ENCODE data around the gene GALNT9.
"Not testable (repeated sequence)": the region's sequence is repeated elsewhere in the genome, so short reads cannot be mapped to it uniquely, and the experiment has no call there.

Gene GALNT9

DNA sequence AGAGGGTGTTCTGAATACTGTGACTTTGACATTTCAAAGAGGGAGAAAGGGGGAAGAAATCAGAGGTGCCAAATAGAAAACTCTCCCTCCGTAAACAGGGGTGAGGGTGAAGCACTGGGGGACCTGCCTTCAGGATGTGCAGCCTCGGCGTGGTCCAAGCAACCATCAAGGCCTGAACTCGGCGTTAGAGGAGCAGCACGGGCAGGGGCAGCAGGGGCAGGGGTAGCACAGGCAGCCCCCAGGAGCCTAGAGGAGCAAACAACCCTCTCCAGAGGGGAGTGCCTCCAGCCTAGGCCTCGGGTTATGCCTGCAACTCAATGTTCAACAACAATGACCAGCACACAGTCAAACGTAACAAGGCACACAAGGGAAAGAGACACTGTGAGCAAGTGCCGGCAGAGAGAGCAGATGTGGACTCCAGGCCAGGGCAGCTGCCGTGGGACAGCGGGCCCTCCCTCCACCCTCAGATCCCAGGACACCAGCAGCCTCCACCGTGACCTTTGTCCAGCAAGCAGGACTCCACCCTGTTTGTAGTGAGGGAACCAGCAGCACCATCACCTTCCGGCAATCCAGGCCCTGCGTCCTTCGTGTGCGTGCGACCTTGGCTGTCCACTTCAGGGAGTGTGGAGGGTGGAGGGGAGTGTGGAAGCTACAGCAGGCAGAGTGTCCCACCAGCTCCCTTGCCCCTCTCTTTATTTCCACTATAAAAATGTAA is 18.0 kb downstream of the GALNT9 start:
- DNase-seq = no peak

DNA sequence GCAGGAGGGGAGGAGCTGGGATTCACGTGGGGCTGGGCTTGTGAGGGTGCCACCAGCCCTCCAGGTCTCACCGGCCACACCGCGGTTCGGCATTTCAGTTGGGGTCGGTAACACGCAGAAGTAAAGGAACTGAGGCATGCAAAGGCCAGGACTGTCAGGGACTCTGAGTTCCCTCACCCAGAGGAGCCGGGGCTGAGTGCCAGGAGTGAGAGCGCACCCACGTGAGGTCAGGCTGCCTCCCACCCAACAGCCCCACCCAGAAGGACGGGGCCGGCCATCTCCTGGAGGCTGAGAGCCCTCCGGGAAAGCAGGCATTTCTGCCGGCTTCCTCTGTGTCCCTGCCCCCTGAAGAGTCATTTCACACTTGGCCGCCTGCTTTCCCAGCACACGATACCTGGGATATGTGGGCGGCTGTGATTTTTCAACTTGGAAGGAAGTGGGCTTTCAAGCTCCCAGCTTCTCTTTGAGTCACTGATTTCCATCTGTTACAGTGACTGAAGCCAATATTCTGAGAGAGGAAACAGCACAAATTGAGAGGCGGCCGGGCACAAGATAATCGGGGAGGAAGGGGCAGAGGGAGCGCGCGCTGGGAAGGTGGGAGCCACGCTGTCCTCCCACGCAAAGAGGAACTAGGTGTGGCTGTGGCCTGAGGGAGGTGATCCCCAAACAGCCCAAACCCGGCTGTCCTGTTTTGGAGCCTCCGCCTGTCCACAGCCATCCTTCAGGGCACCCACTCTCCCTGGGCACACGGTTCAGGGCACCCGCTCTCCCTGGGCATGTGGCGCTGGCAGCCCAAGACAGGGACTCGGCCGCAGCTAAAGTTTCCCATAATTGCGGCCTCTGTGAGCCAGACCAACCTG is 19.0 kb downstream of the GALNT9 start:
- DNase-seq = no peak

DNA sequence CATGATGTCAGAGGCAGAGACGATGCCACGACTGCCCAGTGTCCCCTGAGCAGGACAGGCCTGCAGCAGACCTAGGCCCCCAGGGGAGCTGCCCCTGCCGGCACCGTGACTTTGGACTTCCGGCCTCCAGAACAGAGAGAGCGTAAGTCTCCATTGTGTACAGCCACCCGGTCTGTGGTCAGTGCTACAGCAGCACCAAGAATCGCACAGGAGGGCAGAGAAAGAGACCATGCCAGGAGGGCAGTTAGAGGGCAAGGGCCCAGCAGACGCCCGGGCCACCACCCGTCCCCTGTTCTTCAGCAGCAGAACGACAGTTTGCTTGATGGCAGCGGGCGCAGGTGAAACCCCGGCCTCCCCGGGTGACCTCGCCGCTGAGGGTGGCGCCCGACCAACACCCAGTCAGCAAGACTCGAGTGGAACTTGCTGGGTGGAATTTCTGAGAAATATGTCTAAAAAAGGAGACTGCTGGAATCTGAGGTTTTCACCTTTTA is 19.7 kb downstream of the GALNT9 start:
- no peak for DNase-seq

DNA sequence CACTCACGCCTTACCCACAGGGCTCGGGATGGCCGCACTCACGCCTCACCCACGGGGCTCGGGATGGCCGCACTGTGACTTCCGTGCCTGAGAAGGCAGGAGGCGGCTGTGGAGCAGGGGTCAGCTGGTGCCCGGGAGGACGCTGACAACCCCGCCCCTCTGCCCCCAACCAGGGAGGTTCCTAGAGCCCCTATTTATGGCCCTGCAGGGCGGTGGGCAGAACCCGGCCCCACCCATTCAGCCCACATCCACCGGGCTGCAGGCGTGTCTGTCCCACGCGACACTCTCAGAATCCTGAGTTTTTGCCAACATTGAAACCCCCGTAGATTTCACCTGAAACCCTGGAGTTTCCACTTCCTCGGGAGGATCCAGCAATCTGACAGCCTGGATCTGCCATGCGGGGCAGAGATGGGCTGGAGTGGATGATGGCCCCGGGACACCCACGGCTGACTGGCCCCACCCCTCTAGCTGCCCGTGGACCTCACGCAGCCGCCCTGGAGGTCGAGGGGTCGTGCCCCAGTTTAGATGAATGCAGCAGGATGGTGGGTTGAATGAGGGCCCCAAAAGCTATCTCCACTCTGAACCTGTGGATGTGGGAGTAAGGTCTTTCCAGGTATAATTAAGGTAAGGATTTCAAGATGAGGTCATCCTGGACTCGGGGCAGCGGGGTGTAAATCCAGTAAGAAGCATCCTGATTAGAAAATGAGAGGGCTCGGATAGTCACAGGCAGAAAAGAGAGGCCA is 20.4 kb downstream of the GALNT9 start:
- DNase-seq = no peak

DNA sequence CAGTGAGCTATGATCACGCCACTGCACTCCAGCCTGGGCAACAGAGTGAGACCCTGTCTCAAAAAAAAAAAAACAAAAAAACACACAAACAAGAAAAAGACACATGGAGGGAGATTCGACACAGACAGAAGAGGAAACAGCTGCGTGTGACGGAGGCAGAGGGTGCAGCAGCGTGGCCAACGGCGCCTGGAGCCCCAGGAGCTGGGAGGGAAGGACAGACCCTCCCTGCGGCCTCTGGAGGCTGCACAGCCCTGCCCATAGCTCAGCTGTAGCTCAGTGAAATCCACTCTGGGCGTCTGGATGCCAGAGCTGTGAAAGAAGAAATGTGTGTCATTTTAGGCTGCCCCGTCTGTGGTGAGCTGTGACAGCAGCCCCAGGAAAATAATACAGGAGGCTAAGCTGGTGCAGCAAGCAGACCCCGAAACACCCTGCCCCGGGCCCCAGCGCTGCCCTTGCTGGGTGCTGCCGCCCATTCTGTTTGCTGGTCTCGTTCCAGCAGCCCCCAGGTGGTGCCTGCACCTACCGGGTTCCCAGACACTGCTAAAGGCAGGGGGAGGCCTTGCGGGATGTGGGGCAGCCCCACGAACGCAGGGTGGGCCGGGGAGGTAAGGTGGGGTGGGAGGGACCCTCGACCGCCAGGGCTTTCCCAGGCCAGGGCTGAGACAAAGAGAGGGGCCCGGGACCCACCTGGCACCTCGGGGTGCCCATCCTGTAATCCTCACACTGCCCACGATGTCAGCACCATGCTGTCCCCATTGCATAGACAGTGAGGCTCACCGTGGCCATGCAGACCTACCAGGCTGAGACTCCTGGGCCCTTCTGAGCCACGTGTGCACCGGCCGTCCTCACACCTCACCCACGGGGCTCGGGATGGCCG is 21.2 kb downstream of the GALNT9 start:
- DNase-seq = no peak

DNA sequence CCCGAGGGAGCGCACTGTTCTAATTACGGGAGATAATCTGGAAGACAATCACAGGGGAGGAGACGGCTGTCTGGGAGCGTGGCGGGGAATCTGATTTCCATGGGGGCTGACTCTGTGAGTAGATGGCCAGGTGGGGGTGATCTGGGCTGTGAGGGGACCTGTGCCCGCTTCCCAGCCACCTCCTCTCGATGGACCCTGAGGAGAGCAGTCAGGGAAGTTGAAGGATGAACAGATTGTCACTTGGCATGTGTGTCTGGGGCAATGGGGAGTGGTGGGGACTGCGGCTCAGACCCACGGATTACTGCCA is 22.6 kb downstream of the GALNT9 start:
- DNase-seq = no peak

DNA sequence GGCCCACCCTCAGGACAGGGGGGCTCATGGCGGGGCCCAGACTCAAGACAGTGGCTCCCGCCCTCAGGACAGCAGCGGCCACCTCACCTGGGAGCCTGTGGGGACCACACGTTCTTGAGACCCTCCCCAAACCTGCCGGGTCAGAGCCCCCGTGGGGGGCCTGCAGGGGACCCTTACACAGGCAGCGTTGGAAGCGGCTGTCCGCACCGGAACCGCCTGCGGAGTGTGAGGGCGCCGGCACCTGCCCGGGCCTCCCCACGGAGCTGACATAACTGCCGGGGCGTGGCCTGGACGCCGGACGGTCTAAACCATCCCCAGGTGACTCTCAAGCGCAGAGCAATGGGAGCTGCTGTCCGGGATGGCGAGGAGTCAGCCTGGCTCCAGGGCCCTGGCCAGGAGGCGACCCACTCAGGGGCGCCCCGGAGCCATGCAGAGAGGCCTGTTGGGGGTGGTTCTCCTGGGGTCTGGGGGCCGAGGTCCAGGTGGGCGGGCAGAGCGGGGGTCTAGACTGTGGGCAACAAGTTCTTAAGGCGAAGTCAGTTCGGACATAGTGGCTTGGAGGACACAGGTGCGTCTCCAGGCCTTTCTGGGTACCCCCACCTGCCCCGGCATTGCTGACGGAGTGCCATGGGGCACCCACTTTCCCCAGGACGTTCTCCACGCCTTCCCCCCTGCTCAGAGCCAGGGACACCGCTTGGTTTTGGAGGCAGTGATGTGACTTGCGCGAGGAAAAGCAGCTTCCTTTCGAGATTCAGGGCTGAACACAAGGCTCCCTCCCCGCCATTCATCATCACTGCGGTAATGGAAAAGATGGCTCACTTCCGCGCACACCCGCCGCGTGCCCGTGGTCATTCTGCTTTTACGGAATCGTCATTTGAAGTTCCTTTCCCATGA is 23.2 kb downstream of the GALNT9 start:
- no peak for DNase-seq

DNA sequence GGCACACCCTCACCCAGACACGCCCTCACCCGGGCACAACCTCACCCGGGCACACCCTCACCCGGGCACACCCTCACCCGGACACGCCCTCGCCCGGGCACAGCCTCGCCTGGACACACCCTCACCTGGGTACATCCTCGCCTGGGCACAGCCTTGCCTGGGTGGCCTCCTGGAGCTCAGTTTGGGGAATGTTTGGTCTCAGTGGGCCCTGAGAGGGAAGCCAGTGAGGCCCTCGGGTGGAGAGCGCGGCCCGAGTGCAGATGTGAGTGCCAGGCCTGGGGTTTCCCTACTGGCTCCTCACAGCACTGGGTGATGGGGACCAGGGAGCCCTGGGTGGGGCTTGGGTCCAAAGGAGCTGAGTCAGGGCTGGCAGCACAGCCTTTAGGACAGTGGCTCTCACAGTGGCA is 23.8 kb downstream of the GALNT9 start:
- DNase-seq = no peak

DNA sequence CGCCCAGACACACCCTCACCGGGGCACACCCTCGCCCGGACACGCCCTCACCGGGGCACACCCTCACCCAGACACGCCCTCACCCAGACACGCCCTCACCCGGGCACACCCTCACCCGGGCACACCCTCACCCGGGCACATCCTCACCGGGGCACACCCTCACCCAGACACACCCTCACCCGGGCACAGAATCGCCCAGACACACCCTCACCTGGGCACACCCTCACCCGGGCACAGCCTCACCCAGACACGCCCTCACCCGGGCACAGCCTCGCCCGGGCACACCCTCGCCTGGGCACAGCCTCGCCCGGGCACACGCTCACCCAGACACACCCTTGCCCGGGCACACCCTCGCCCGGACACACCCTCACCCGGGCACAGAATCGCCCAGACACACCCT is 24.5 kb downstream of the GALNT9 start:
- DNase-seq = not testable (repeated sequence)

DNA sequence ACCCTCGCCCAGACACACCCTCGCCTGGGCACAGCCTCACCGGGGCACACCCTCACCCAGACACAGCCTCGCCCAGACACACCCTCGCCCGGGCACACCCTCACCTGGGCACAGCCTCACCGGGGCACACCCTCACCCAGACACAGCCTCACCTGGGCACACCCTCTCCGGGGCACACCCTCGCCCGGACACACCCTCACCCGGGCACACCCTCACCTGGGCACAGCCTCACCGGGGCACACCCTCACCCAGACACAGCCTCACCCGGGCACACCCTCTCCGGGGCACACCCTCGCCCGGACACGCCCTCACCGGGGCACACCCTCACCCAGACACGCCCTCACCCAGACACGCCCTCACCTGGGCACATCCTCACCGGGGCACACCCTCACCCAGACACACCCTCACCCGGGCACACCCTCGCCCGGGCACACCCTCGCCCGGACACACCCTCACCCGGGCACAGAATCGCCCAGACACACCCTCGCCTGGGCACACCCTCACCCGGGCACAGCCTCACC is 25.5 kb downstream of the GALNT9 start:
- not testable (repeated sequence) for DNase-seq

DNA sequence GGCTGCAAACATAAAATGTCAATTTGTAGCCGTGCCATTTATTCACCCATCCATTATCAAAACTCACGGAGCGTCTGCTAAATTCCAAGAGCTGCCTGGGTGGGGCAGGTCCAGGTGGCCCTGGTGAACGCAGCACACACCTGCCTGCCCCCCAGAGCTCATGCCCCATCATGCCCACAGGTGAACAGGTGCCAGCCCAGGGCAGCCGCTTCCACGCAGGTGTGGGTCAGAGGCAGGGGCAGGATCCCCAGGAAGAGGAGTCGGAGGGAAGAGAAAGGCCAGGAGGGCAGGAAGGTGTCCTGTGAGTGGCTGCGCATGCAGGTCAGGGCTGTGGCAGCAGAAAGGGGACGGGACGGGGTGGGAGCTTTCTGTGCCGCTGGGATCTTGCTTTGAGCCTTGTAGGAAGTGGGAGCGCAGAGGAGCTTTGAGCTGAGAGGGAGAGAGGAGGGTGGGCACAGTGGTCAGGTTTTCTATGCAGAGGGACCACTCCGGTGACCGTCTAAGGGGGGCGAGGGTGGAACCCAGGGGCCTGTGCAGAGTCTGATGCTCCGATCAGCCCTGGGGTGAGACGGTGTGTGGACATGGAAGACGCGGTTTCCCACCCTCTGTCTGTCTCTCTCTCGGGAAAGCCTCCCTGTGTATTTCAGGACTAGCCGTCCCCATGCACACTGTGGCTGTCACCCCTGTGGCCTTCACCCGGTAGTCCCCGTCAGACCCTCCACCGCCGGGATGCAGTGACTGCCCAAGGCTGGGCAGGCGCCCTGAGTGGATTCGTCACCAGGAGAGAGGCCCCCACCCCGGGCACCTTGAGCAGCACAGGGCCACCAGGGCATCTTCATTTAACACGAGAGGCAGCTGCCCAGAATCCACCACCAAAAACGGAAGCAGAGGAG is 26.7 kb downstream of the GALNT9 start:
- DNase-seq = no peak

DNA sequence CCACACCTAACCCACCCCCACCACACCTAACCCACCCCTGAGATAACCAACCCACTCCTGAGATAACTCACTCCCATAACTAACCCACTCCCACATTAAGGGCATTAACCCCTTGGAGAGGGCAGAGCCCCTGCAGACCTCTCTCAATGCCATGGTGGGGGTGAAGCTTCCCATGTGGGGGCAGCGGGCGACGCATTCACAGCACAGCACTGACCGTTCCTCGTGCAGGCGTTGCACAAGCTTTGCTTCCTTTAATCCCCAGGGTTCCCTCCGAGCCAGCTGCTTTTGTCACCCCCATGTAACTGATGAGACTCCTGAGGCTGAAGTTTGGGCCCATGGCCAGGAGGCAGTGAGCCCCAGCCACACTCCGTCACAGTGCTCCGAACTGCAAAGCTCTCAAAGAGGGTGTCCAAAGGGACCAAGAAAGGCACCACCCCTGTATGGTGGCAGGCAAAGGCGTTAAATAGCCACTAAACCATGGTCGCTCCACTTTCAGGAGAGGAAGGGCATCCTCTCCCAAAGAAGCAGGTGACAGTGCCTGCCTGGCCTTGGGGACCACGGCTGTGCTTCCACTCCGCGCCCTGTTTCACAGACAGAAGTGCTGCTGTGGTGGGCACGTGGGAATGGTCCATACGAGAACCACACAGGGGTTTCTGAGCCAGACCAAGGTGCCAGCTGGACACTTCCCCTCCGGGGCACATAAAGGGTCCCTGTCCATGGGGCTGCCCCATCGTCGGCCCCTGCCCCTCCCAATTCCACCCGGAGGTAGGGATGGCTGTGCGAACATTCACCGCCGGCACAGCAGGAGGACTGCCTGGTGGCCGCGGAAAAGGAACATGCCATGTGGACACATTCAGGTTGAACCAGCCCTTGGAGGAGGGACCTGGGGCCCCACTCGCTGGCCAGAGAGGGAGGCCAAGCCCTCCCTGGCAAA is 28.3 kb downstream of the GALNT9 start:
- no peak for DNase-seq

DNA sequence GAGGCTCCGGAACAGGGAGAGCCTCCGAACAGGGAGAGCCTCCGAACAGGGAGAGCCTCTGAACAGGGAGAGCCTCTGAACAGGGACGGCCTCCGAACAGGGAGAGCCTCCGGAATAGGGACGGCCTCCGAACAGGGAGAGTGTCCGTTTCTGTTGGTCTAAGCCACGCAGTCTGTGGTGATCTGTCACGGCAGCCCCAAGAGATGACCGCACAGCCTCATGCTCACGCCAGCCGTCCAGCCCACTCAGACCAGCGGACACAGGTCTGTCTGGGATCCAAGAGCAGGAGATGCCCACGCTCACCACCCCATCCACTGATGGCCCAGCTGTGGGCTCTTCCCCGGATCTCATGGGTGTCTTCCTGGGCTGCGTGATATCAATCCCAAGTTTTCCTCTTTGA is 33.3 kb downstream of the GALNT9 start:
- no peak for DNase-seq

DNA sequence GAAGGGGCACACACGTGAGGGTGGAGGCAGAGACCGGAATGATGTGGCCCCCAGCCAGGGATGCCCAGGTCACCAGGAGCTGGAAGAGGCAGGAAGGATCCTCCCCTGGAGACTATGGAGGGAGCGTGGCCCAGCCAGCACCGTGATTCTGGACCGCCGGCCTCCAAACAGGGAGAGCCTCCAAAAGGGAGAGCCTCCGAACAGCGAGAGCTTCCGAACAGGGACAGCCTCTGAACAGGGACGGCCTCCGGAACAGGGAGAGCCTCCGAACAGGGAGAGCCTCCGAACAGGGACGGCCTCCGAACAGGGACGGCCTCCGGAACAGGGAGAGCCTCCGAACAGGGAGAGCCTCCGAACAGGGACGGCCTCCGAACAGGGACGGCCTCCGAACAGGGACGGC is 33.8 kb downstream of the GALNT9 start:
- DNase-seq = not testable (repeated sequence)

DNA sequence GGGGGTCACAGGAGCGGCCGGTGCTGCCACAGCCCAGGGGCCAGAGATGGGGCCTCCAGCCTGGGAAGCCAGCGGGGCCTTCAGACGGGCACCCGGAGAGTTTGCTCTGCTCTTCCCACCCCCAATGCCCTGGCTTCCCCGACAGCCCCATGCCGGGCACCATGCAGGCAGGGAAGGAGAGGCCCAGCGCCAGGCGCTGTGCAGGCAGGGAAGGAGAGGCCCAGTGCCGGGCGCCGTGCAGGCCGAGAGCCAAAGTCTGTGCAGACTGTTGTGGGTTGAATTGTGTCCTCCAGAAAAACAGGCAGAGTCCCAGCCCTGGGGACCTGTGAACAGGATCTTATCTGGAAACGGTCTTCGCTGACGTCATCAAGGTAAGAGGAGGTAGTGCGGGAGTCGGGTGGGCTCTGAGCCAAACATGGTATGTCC is 34.3 kb downstream of the GALNT9 start:
- DNase-seq = no peak

DNA sequence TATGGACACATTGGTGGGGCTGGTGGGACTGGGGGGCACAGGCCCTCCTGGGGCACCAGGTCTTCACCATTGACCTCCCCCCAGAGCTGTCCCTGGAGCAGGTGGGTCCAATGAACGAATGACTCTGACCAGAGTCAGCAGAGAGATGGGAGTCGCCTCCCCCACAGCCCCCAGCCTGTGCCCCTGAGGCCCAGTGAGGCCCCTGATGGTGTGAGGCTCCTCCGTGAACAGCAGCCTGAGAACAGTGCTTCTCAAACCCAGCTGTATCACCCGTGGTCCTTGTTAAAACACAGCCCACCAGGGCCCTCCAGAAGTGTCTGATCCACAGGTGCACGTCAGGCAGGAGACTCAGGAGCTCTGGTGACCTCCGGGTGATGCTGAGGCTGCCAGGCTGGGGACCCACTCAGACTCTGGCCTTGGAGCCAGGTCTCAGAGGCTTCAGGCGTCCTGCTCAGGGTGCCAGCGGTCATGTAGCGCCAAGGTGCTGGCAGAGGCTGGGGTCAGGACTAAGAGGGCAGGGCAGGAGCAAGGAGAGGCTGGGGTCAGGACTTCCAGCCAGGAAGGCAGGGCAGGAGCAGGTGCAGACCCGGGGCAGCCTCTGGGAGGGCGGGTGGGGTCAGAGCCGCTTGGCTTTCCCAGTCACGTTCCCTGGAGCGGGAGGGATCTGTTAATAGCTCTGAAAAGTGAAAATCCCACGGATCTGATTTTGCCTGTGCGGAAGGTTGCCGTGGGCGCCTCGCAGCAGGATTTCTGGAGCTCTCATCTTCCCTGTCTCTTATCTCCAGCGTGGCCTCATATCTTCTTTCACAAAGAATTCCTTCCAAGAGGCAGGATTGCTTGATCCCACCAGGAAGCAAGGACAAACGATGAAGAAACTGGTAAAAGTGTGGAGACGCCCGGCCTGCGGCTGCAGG is 35.0 kb downstream of the GALNT9 start:
- DNase-seq = no peak
